DOHH2 (cell line): ENCODE measurements around the gene MAP3K20.

Experiments used
- H3F3A ChIP-seq: fragments of 200-600 bp; sonication (generic), shearing (Covaris generic); 2 replicates; pipeline ENCODE4 v1.6.0; 2016; ENCODE audit warnings: antibody characterized with exemption, mild to moderate bottlenecking; ENCODE audit not compliant: control insufficient read depth, insufficient read depth
- H3K27ac ChIP-seq: fragments of 200-600 bp; sonication (generic); 2 replicates; pipeline ENCODE4 v1.5.1; 2014; ENCODE audit warnings: low read depth, mild to moderate bottlenecking, low read length, moderate library complexity
- H3K27me3 ChIP-seq: fragments of 200-600 bp; sonication (generic); 2 replicates; pipeline ENCODE4 v1.6.1; 2014; ENCODE audit warnings: mild to moderate bottlenecking, low read length, mixed read lengths; ENCODE audit not compliant: control insufficient read depth
- H3K36me3 ChIP-seq: fragments of 200-600 bp; sonication (generic); 2 replicates; pipeline ENCODE4 v1.6.1; 2014; ENCODE audit warnings: mild to moderate bottlenecking, low read length, moderate library complexity, mixed read lengths; ENCODE audit not compliant: control insufficient read depth
- H3K4me1 ChIP-seq: fragments of 200-600 bp; sonication (generic); 2 replicates; pipeline ENCODE4 v1.6.1; 2014; ENCODE audit warnings: mild to moderate bottlenecking, low read length, mixed read lengths; ENCODE audit not compliant: control insufficient read depth
- H3K4me2 ChIP-seq: fragments of 200-600 bp; sonication (generic); 2 replicates; pipeline ENCODE4 v1.6.0; 2014; ENCODE audit warnings: mild to moderate bottlenecking, low read length, moderate library complexity
- H3K4me3 ChIP-seq: fragments of 200-600 bp; sonication (generic); 2 replicates; pipeline ENCODE4 v1.5.1; 2014; ENCODE audit warnings: mild to moderate bottlenecking, low read length, mixed read lengths
- H3K79me2 ChIP-seq: fragments of 200-600 bp; sonication (generic); 2 replicates; pipeline ENCODE4 v1.6.1; 2014; ENCODE audit warnings: mild to moderate bottlenecking, low read length, mixed read lengths; ENCODE audit not compliant: control insufficient read depth
- H3K9me2 ChIP-seq: fragments of 200-600 bp; sonication (generic); replicated peaks from 2 replicates; pipeline ENCODE4 v1.6.1; 2014; ENCODE audit warnings: mild to moderate bottlenecking, low read length, mixed read lengths; ENCODE audit not compliant: control insufficient read depth
- H3K9me3 ChIP-seq: fragments of 200-600 bp; sonication (generic); 2 replicates; pipeline ENCODE4 v1.6.1; 2014; ENCODE audit warnings: antibody characterized with exemption, low read length, mixed read lengths; ENCODE audit not compliant: control insufficient read depth, insufficient read depth
- H4K20me1 ChIP-seq: fragments of 200-600 bp; sonication (generic); 2 replicates; pipeline ENCODE4 v1.6.0; 2014; ENCODE audit warnings: low read depth, mild to moderate bottlenecking, antibody characterized with exemption, low read length, moderate library complexity; ENCODE audit not compliant: control insufficient read depth, insufficient read depth
- EZH2phosphoT487 ChIP-seq: fragments of 200-600 bp; sonication (generic); IDR thresholded peaks from 2 replicates; pipeline ENCODE4 v1.6.1; 2017; ENCODE audit warnings: borderline replicate concordance, mild to moderate bottlenecking, antibody characterized with exemption, low read length, moderate library complexity, mixed read lengths
- TF ChIP-seq, protein P1 (sequence below): fragments of 200-600 bp; sonication (generic); IDR thresholded peaks from one replicate; pipeline ENCODE4 v1.5.1; 2014; ENCODE audit warnings: antibody characterized with exemption, mild to moderate bottlenecking, low read depth, low read length; ENCODE audit not compliant: poor library complexity, severe bottlenecking

The MAP3K20 gene

DNA sequence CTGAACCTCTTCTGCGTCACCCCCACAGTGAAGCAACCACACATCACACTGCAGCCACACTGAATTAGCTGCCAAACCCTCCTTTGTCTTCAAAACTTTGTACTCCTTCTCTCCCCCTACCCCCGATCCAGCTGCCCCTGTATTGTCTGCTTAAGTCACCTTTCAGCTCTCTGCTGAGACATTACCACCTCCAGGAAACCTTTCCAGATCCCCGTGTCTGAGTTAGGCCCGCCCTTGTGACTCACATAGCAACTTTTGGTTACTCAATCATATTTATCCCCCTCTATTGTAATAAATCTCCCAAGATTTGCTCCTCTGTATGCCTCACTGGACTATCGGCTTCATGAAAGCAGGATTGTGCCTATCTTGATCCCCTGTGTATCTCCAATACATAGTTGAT, 196.2 kb downstream of the MAP3K20 start:
- Histone ChIP-seq H3K4me2 (no peak overlapping the region), H3F3A (no peaks in the 10 kb centered on the region), H3K9me2 (no peaks in the 10 kb centered on the region), H3K36me3 (no peaks in the 10 kb centered on the region), H3K27me3 (no peaks in the 10 kb centered on the region), H3K27ac (no peak overlapping the region), H3K79me2 (no peaks in the 10 kb centered on the region), H3K4me3 (no peak overlapping the region), H4K20me1 (no peaks in the 10 kb centered on the region), H3K9me3 (no peaks in the 10 kb centered on the region), H3K4me1 (no peaks in the 10 kb centered on the region)
- TF ChIP-seq, protein P1, sequence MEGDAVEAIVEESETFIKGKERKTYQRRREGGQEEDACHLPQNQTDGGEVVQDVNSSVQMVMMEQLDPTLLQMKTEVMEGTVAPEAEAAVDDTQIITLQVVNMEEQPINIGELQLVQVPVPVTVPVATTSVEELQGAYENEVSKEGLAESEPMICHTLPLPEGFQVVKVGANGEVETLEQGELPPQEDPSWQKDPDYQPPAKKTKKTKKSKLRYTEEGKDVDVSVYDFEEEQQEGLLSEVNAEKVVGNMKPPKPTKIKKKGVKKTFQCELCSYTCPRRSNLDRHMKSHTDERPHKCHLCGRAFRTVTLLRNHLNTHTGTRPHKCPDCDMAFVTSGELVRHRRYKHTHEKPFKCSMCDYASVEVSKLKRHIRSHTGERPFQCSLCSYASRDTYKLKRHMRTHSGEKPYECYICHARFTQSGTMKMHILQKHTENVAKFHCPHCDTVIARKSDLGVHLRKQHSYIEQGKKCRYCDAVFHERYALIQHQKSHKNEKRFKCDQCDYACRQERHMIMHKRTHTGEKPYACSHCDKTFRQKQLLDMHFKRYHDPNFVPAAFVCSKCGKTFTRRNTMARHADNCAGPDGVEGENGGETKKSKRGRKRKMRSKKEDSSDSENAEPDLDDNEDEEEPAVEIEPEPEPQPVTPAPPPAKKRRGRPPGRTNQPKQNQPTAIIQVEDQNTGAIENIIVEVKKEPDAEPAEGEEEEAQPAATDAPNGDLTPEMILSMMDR, result no peak
- no peak for TF ChIP-seq EZH2phosphoT487

DNA sequence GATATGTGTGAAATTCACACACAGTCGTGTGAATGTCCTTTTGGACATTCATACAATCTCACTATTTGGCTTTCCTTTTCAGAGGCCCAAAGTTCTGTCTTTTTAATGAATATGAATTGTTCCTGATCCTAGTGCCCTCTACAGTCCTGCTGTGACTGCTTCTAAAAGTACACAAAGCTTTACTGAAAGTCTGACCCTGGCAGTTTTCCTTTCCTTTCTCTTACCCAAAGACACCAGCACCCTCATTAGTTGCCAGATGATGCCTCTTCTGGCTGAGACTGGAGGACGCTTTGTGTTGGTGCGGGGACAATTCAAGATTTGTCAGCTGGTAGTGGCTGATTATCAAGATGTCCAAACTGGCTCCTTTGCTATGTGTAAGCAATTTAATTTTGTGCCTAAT, 197.2 kb downstream of the MAP3K20 start:
- no peak overlapping the region for H3K4me3 ChIP-seq
- H3F3A ChIP-seq, result no peaks in the 10 kb centered on the region
- TF ChIP-seq EZH2phosphoT487, result no peak
- TF ChIP-seq, protein P1, result no peak
- H3K79me2 ChIP-seq, result no peaks in the 10 kb centered on the region
- H3K27ac ChIP-seq, result no peak overlapping the region
- no peaks in the 10 kb centered on the region for H4K20me1 ChIP-seq
- no peaks in the 10 kb centered on the region for H3K27me3 ChIP-seq
- H3K36me3 ChIP-seq, result no peaks in the 10 kb centered on the region
- no peak overlapping the region for H3K4me2 ChIP-seq
- H3K9me2 ChIP-seq, result no peaks in the 10 kb centered on the region
- H3K4me1 ChIP-seq, result no peaks in the 10 kb centered on the region
- no peaks in the 10 kb centered on the region for H3K9me3 ChIP-seq

DNA sequence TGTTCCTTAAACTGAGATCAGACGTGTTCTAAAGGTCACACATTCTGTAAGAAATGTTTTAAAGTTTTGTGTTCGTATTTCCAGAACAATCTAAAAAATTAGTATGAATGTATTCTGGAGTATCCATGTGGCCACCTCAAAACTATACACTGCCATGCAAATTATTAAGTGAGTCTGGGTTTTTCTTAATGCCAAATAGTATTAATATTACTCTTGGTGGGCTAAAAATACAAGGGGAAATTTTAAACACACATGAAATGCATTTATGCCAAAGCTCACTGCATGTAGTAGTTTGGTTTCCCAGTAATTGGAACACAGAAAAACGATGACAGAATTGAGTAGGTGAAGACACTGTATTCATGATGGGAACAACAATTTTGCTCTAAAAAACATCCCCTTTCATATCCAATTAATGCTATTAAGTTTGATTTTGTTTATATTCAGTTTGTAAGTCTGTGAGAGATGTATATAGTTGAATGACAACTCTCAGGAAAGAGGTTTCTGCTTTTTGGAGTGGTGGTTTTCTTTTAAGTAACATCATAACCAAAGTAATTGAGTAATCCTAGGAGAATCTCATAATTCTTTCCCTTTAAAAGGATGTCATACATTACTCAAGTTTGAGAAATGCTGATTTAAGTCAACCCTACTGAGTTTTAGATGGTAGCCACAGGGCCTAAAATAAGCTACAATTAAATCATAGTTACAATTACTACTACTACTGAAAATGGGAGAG, 203.3 kb downstream of the MAP3K20 start:
- TF ChIP-seq, protein P1, result no peak
- TF ChIP-seq EZH2phosphoT487, result no peak
- Histone ChIP-seq H3K9me3 (no peaks in the 10 kb centered on the region), H3K4me2 (no peak overlapping the region), H3K36me3 (no peaks in the 10 kb centered on the region), H4K20me1 (no peaks in the 10 kb centered on the region), H3K79me2 (no peaks in the 10 kb centered on the region), H3K27me3 (no peaks in the 10 kb centered on the region), H3K27ac (no peak overlapping the region), H3K4me1 (peaks cover 26% of the 10 kb centered on the region), H3K4me3 (no peak overlapping the region), H3F3A (no peaks in the 10 kb centered on the region), H3K9me2 (no peaks in the 10 kb centered on the region)
